GM20431 (cell line): Measurements from ENCODE around the gene PCARE.

Source experiments
- in situ Hi-C: fragments of 300-500 bp; cut with MseI, MboI; formaldehyde crosslinking; loops from one replicate; pipeline ENCODE4 v1.15.0; 2020; ENCODE audit warnings: low sequenced_read_pairs; ENCODE audit not compliant: unreplicated experiment

PCARE gene

DNA sequence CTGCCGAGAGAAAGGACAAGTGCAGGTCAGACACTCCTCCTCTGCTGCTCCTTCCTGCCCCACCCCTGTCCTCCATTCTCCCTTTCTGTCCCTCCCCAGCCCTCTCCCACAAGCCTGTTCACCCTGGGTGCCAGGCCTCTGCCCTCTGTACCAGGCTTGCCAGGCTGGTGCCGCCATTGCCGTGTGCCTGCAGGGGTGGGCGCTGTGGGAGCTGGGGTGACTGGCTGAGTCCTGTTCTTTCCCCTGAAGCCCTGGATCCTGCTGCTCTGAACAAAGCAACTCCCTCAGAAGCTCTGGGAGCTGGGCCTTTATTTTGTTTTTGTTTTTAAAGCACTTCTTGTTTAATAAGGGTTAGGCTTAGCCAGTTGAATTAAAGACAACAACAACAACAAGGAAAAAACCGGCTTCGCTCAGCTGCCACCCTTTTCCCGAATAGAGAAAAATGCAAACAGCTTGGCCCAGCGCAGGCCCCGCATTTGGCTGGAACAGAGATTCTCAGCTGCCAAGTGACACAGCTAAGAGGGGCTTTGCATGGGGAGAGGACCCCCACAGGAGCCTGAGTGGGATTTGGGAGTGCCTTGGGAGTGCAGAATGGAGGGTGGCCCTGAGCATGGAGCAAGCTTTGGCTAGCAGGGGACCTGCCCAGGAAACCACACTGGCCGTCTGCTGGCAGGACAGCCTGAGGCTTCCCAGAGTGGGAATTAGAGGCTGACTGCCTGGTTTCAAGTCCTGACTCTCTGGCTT is 9.1 kb downstream of the PCARE start:
- in situ Hi-C loops: no loop called here

DNA sequence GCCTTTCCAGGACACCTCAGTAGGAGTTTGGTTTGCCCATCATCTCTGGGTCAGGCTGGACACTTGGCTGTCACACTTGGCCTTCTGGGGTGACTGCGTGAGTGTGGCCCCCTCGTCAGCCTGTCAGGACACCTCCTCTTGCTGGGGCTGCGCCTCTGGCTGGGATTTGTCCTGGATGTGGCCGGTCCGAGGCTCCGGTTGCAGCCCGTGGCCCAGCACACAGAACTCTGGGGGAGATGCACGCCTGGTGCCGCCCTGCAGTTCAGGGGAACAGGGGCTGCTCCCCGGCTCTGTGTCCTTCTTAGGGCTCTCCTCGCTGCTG is 9.6 kb downstream of the PCARE start:
- in situ Hi-C loops: no loop called here

DNA sequence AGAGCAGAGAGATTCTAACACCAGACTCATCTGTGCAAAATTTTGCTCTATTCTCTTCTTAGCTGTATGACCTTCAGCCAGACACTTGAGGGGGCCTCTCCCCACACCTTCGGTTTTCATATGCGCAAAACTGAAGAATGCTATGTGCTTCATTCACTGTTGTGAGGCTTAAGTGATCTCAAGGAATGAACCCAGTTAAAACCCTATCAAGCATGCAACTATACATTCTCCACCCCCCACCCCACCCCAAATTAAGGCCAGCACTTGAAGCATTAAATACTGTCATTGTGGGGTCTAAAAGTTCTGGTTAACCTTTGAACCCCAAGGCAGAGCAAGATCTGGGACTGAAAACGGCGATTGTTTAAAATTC is 10.0 kb downstream of the PCARE start:
- in situ Hi-C loops: no loop called here

DNA sequence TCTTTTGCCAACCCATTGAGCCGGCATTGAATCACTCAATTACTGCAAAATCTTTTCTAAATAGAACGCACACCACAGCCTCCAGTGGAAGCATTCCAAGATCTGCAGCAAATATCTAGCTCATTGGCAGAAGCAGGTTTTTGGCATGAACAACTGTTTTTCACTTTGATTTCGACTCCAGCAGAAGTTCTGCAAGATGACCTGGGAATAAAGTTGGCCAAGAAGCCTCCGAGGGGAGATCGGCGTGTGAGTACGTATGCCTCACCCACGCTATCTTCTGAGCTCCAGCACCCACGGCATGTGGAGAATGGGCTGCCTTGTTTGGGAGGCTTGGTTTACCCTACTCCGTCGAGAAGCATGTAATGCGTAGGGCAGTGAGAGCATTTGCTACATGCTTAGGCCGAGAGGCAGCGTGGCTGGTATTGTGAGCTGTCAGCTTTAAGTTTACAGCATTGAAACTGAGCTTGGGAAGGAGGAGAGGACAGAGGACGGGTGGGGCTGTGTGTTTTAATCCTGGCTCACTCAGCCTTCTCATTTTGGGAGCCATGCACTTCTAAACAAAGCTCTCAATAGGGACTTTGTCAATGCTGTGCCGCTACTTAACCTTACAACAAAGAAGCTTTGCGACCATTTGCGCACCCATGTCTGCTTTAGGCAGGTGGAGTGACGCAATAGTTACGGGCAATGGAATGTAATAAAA is 10.5 kb downstream of the PCARE start:
- in situ Hi-C loops: no loop called here

DNA sequence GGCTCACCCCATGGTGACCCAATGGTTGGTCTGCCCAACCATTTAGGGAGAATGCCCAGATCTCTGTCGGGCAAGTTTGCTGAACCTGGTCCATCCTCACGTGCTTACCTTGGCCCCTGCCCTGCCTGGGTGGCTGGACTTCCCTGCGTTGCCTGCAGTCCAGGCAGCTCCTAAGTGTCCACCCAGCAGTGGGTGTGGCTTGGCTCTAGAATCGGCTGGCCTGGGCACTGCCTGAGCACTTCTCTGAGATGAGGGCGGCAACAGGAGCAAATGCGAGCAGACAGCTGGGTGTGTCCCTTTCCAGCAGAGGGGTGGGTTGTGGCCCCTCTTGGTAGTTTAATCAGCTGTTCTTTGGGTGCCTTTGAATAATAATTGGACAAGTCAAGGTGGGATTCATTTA is 11.3 kb downstream of the PCARE start:
- in situ Hi-C loops: no loop called here

DNA sequence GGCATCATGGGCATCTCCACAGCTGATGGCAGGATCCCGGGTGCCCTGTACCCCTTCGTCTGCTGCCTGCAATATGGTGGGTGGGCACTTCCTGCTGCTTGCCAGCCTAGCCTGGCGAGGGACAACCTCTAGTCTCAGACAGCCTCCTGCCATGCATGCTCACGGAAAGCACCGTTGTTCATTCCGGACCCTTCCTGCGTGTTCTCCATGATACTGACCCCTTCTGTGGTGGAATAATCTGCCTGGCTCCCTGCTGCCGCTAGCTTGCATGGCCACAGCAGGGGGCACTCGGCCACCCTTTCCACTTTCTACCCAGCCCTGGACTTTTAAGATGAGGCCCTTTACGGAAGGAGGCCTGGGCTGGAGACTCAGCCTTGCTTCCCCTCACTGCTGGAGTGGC is 12.0 kb downstream of the PCARE start:
- in situ Hi-C loops: no loop called here

DNA sequence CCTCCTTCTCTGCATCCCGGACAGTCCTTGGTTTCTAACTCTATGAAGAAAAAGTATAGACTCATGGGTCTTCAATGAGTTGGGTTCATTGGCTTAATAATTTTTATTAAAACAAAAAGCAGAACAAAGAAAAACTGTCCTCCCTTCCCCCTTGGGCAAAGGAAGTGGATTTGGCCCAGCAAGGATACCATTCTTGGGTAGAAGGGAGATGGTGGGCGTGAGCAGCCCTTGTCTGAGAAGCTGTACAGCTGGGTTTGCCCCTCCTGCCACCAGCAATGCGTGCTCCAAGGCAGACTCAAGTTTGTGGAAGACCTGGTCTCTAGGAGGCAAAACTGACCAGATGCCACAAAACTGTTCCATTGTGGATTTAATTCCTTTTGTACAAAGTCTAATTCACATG is 12.7 kb downstream of the PCARE start:
- in situ Hi-C loops: no loop called here

DNA sequence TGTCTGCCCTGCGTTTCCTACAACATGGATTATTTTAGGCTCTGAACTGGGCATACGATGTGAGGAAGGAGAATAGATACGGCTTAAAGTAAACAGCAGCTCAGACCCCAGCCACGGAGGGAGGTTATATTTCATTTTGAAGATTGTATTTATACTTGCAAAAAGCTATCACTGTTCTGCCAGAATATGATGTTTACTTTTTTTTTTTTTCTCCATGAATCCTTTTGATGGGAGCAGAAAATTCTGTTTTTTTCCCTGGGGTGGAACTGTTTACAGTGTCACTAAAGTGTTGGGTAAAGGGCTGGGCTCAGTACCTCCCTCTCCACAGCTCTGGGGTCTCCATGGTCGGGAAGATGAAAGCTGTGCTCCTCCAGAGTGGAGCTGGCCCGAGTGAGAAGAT is 13.1 kb downstream of the PCARE start:
- in situ Hi-C loops: no loop called here

DNA sequence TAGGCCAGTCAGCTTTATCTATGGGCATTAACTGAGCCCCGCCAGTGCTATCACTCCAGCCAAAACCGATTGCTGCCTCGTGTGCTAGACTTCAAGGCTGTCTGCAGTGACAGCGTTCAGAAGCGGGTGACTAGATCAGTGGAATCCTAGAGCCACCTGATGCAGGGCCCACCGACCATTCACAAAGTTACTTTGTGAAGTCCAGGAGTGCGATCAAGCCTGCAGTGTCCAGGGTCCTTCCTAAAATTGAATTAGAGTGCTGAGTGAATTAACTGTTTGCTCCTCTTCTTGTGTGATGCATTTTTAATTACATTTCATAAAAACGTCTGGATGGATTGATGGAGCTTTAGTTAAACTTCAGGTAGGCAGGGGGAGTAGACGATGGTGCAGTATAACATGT is 13.9 kb downstream of the PCARE start:
- in situ Hi-C loops: no loop called here

DNA sequence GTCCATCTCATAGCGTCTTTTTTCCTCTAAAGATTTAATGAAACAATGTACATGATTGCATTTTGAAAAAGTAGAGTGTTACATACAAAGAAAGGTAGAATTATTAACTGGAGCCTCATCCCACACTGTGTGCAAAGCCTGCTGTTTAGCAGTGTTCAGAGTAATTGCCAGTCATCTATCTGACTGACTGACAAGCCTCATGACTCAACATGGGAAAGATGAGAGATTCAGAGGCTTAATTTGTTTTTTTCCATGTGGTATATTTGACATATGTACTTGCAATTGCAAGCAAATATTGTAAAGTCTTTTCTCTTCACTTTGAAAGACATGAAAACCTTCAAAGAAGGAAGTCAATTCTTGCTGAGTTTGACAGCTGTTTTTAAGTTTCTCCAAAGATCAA is 14.7 kb downstream of the PCARE start:
- in situ Hi-C loops: no loop called here

DNA sequence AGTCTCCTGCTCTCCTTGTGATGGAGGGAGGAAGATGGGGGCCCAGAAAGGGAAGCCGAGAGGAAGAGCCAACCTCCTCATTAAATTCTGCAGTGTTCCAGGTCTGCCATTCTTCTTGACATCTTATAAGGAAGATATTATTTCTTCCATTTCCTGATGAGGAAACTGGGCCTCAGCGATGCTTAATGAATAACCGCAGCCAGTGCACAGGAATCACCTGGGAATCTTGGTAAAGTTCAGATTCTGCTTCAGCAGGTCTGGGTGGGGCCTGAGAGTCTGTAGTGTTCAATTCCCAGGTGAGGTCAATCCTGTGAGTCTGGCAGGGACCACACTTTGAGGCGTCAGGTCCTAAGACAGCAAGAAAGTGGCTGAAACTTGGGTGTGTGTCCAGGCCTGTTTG is 17.3 kb downstream of the PCARE start:
- in situ Hi-C loops: no loop called here

DNA sequence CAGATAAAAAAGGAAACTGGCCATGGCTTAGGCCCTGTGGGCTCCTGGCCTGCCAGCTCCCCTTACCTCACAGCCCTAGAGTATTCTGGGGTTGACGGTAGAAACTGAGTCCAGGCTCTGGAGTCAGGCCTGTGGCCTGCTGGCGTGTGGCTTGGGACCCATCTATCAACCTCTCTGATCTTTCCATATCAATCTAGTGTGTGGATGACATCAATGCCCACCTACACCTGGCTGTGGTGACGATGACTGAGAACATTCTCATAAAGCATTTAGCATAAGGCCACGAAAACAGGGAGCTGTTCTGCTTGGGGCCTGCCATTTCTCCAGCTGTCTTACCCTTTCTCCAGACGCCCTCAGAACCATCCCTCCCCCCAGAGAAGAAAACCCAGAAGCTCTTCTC is 17.9 kb downstream of the PCARE start:
- in situ Hi-C loops: no loop called here

DNA sequence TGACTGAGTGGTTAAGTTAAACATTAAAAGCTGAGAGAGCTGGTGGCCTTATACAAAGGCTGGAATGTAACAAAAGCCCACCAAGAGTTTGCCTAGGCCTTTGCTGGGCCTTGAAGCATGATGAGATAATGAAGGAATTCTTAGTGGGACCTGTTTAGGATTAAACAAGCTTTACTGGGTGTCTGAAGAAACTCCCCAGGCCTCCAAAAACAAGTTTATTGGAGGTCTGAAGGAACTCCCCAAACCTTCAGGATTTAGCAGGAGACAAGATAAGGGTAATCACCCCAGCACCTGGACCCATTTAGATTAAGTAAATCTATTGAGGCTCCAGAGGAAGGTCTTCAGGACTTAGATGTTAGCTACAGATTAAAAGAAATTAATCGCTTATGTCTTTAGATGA is 18.7 kb downstream of the PCARE start:
- in situ Hi-C loops: no loop called here

DNA sequence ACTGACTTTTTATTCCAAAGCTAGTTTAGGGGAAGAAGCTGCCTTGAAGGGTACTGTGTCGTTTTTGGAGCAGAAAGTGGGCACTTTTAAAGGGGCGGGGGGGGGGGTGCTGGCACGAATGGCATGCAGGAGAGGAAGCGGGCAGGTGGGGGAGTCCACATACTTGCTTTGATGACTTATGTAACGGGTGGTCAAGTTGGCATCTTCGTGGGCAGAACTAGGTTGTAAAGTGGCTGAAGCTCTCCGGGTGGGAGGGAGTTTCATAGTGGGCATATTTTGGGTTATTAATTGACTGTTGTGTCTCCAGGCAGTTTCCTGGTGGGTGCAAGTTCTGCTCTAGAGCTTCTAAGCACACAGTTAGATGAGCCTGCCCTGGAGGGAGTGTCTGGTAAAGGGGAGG is 19.9 kb downstream of the PCARE start:
- in situ Hi-C loops: no loop called here

DNA sequence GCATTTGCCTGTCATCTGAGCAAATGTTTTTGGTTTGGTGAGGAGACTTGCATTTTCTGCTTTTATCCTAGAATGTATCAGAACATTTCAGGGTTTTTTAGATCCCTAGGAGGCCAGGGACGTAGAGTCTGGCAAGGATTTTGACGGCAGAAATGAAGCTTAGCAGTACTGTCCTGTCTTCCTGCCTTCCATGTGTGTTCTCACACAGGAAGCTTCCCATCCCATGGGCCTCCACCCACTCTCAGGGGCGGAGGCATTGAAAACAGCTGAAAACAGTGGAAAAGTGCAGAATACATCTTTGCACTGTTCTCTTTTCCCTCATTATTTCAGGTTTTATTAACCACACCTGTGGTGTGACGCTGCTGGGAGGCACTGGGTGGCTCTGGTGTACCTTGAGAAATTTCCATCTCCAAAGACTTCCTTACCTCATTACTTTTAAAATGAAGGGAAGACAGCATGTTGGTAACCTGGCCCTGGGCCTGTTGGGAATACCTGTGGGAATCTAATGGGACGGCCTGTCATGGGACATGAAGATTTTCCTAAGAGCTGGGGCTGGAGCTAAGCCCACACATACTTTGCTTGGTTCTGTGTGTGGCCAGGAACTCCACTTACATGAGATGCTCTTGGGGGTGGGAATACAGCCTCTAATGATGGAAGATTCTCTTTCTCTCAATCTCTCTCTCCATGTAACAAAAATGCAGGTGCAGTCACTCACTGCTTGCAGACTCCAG is 20.5 kb downstream of the PCARE start:
- in situ Hi-C loops: no loop called here

DNA sequence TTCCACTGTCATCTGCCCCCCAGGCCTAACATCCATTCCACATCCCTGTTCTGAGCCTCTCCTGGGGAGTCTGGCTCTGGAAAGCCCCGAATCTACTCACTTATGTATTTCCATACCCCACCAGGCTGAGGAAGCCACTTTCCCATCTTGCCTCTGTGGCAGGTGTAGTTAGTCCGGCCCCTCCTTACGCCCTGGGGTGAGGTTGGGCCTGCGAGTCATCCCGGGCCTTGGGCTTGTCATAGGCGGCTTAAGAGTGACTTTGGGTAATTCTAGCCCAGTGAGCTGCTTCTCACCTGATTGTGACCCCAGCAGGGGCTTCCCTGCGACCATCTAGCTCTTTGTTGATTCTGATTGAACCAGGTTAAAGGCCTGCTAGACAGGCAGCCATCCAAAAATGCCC is 21.1 kb downstream of the PCARE start:
- in situ Hi-C loops: no loop called here

DNA sequence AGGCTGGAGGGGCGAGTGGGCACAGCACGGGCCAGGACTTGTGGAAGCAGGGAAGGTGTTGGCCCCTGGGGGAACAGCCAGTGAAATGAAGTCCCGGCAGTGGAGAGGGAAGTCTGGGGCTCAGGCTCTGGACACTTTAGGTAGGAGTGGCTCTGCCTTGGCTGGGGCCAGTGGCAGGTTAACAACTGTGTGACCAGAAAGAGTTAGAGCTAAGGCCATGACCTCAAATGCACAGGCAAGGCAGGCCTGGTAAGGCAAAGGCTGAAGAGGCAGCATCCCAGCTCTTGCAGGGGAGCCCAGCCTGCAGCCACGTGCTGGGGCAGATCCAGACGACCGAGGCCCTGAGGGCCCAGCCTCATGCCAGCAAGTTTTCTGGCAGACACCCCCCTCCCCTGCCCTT is 21.5 kb downstream of the PCARE start:
- in situ Hi-C loops: no loop called here

DNA sequence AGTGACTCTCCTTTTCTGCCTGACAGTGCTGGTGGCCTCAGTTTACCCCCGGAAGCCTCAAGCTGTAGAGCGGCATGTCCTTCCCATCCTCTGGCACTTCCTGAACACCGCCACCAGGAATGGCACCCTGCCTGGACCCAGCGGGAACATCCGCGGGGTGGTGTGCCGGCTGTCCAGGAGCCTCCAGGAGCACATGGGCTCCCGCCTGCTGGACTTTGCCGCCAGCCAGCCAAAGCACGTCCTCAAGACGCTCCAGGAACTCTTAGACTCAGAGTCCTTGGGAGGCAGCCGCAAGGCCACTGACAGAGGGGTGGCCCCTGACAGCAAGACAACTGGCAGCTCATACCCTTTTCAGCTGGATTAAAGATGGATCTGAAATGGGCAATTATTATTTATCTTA is 22.6 kb downstream of the PCARE start:
- in situ Hi-C loops: no loop called here

DNA sequence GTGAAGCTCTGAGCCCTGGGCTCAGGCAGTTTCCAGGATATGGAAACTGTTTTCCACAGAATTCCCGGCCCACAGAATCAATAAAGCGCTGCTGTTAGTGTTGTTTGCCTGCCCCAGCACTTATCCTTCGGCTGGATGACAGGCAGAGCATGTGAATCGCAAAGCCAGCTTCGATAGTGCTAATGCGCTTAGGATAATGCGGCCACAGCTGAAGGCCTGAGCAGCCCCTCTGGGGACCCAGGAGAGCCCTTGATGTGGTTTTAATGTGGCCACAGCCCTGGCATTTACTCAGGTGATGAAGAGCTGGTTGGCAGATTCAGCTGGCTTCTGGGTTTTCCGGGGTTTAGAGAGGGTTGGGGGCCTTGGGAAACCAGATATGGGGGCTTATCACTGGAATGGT is 23.7 kb downstream of the PCARE start:
- in situ Hi-C loops: no loop called here

DNA sequence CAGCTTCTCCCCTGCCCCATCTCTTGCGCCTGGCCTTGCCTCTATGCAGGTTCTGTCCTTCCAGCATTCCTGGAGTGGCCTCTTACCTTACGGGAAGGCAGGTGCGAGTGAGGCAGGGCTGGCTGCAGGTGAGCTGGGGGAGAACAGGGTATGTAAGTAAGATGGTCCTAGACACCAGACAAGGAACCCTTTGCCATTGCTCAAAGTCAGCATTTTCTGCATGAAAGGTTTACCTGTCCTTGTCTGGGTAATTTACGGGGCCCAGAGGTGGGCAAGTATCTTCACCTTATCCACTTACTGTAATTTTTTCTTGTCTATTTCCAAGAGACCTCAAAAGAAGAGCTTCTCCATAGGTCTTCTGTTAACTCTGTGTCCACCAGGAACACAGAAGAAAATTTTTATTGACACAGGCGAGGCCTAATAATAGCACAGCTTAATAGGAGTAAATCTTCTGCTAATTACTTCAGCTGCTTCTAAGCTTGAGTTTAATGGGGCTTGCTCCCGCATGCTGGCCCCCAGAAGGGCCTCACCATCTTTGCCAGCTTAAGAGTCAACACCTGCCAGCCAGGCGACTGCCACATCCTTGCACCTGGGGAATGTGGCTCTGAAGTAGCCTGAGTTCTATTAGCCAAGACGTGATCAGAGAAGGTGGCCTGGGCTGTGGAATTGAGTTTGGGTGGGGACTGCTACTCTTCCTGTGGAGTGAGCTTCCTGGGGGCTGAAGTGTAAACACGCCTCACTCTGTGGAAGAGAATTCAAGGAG is 27.1 kb downstream of the PCARE start:
- in situ Hi-C loops: no loop called here

DNA sequence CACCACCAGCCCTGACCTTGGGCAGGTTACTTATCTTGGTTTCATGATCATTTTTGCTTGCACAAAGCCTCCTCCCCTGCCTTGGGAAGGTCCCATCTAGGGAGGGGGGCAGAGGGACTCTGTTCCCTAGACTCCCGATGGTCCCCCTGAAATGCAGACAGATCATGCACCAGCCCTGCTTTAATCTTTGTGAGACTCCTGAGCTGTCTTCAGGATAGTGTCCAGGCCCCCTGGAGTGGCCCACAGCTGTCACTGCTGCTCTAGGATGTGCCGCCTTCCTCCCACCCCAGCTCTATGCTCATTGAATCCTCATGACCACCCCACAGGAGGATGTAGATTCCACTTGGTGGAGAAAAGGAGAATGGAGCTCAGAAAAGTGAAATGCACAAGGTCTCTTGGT is 28.0 kb downstream of the PCARE start:
- in situ Hi-C loops: no loop called here
